Measurements from ENCODE around the gene ZNF467.

The ZNF467 gene

GRCh38 chr7:149780636-149781419 is 7.4 kb upstream of the ZNF467 start:
- DNase-seq (ENCODE audit: low read depth in 1 of 2, low spot score in 1 of 2), result no peak
- no peaks in the 10 kb centered on the region for H3K27me3 ChIP-seq (ENCODE audit: insufficient read depth, poor library complexity, severe bottlenecking)
- H3K4me3 ChIP-seq (replicated peaks; ENCODE audit: insufficient read depth, low read length), result no peak overlapping the region
- H3K27ac ChIP-seq (replicated peaks), result no peak overlapping the region
- TF ChIP-seq CTCF (IDR thresholded peaks at IDR 0.05; ENCODE audit: insufficient read depth, low read length), result no peak
- TF ChIP-seq POLR2AphosphoS5 (IDR thresholded peaks at IDR 0.05; ENCODE audit: low read depth), result no peak

- H3K27ac ChIP-seq (replicated peaks), result no peak overlapping the region
- H3K4me3 ChIP-seq (replicated peaks; ENCODE audit: insufficient read depth, low read length), result no peak overlapping the region
- TF ChIP-seq REST (IDR thresholded peaks at IDR 0.05; ENCODE audit: insufficient replicate concordance, low read depth), result no peak
- no peak for TF ChIP-seq CTCF (IDR thresholded peaks at IDR 0.05; ENCODE audit: insufficient read depth, low read length)
- no peak for TF ChIP-seq GABPA (IDR thresholded peaks at IDR 0.05; ENCODE audit: low read depth)
- TF ChIP-seq SPI1 (IDR thresholded peaks at IDR 0.05; ENCODE audit: borderline replicate concordance, low read depth), result no peak
- no peak for TF ChIP-seq POLR2AphosphoS5 (IDR thresholded peaks at IDR 0.05; ENCODE audit: low read depth)
- no peaks in the 10 kb centered on the region for H3K27me3 ChIP-seq (ENCODE audit: insufficient read depth, poor library complexity, severe bottlenecking)
- DNase-seq (ENCODE audit: low read depth in 1 of 2, low spot score in 1 of 2), result no peak
Observed at GRCh38 chr7:149780056-149780455, 6.7 kb upstream of the ZNF467 start.

GRCh38 chr7:149779502-149779805 is 6.1 kb upstream of the ZNF467 start:
- TF ChIP-seq POLR2AphosphoS5 (IDR thresholded peaks at IDR 0.05; ENCODE audit: low read depth) (no peak), GABPA (IDR thresholded peaks at IDR 0.05; ENCODE audit: low read depth) (no peak), REST (IDR thresholded peaks at IDR 0.05; ENCODE audit: insufficient replicate concordance, low read depth) (no peak), CTCF (IDR thresholded peaks at IDR 0.05; ENCODE audit: insufficient read depth, low read length) (no peak), SPI1 (IDR thresholded peaks at IDR 0.05; ENCODE audit: borderline replicate concordance, low read depth) (no peak)
- Histone ChIP-seq H3K27ac (replicated peaks) (no peak overlapping the region), H3K27me3 (ENCODE audit: insufficient read depth, poor library complexity, severe bottlenecking) (no peaks in the 10 kb centered on the region), H3K4me3 (replicated peaks; ENCODE audit: insufficient read depth, low read length) (no peak overlapping the region)
- no peak for DNase-seq (ENCODE audit: low read depth in 1 of 2, low spot score in 1 of 2)
